ENCODE measurements around the gene TRIM2. TPM values are rescaled to one million over a fixed set of nuclear protein-coding genes. Genes with fewer than 3 reads are reported as not detected.

Gene TRIM2
- total RNA-seq, 1 experiment from 2014 or later = 18.9 TPM

DNA sequence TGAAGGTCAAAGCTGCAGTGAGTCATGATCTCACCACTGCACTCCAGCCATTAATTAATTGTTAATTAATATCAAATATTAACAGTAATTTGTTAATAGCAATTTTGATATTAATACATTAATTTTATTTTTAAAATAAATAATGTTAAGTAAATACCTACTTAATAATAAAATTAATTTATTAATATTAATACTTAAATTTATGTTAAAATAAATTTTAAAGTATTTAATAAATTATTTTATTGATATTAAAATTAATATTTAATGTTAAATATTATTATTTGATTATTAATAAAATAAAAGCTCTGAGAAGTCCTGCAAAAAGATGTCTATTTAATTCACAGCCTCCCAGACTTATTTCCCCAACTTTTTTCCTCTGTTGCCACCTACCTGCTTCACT lies 25.1 kb upstream of the TRIM2 start:
- peaks cover 11% of the 10 kb centered on the region for H3K4me1 ChIP-seq (ENCODE audit: insufficient read depth, low read length)
- H3F3A ChIP-seq (ENCODE audit: low read length, unreplicated experiment) = no peaks in the 10 kb centered on the region
- no peaks in the 10 kb centered on the region for H3K9me2 ChIP-seq (replicated peaks; ENCODE audit: low read length)
- H3K9me3 ChIP-seq (ENCODE audit: low read length) = no peaks in the 10 kb centered on the region
- no peak overlapping the region for H3K9ac ChIP-seq (ENCODE audit: low read length)
- BruUV-seq (replicated peaks) = no TSS peak
- H2AFZ ChIP-seq (ENCODE audit: low read length) = no peak overlapping the region
- TF ChIP-seq, protein P1, sequence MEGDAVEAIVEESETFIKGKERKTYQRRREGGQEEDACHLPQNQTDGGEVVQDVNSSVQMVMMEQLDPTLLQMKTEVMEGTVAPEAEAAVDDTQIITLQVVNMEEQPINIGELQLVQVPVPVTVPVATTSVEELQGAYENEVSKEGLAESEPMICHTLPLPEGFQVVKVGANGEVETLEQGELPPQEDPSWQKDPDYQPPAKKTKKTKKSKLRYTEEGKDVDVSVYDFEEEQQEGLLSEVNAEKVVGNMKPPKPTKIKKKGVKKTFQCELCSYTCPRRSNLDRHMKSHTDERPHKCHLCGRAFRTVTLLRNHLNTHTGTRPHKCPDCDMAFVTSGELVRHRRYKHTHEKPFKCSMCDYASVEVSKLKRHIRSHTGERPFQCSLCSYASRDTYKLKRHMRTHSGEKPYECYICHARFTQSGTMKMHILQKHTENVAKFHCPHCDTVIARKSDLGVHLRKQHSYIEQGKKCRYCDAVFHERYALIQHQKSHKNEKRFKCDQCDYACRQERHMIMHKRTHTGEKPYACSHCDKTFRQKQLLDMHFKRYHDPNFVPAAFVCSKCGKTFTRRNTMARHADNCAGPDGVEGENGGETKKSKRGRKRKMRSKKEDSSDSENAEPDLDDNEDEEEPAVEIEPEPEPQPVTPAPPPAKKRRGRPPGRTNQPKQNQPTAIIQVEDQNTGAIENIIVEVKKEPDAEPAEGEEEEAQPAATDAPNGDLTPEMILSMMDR (conservative IDR thresholded peaks at IDR 0.05; ENCODE audit: low read depth, low read length) = no peak
- TF ChIP-seq EZH2 (IDR thresholded peaks at IDR 0.05; ENCODE audit: low read length, unreplicated experiment) (no peak), EZH2phosphoT487 (IDR thresholded peaks at IDR 0.05; ENCODE audit: borderline replicate concordance, low read length) (no peak)
- intact Hi-C loops (cut with micrococcal nuclease) = no loop called here
- DNase-seq (no peak), ATAC-seq (no peak)
- ChIA-PET CTCF (no interaction called here), POLR2A (ENCODE audit: unreplicated experiment) (no interaction called here)
- no peaks in the 10 kb centered on the region for H4K20me1 ChIP-seq (ENCODE audit: low read length)
- H3K4me2 ChIP-seq (ENCODE audit: low read length) = no peak overlapping the region
- no peaks in the 10 kb centered on the region for H3K36me3 ChIP-seq (ENCODE audit: low read depth, low read length)
- no peaks in the 10 kb centered on the region for H3K27me3 ChIP-seq (ENCODE audit: low read length)
- H3K4me3 ChIP-seq (ENCODE audit: low read length) = no peak overlapping the region
- no peaks in the 10 kb centered on the region for H3K79me2 ChIP-seq (ENCODE audit: low read length)
- H3K27ac ChIP-seq (ENCODE audit: low read length) = no peak overlapping the region

GRCh38 chr4:153181293-153181692 lies 22.9 kb upstream of the TRIM2 start:
- H3K36me3 ChIP-seq (ENCODE audit: low read depth, low read length) = no peaks in the 10 kb centered on the region
- ATAC-seq = peak; percentile 48; the same call in 1 of the 2 replicates
- intact Hi-C loops (cut with micrococcal nuclease) = no loop called here

DNA sequence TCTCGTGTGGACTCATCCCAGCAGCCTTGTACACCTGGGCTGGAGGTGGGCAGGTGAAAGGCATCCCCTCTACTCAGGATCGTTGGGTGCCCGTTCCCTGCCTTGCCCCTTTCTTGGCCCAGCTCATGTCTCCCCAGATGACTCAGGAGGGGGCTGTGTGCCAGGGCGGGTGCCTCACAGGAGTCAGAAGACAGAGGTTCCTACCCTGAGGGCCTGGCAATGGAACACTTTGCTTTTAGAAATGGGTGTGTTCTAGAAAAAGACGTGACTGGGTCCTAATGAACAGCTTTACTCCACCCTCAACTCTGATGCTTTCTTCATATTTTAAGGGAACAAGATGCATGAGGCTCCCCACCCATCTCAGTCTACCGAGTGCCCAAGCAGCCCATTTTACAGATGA lies 22.5 kb upstream of the TRIM2 start:
- DNase-seq (peak; percentile 57), ATAC-seq (peak; percentile 15; the same call in 1 of the 2 replicates)
- Histone ChIP-seq H3K27ac (ENCODE audit: low read length) (peak overlapping the region; percentile 41; the same call in 1 of the 2 replicates), H3F3A (ENCODE audit: low read length, unreplicated experiment) (no peaks in the 10 kb centered on the region), H3K9me2 (replicated peaks; ENCODE audit: low read length) (no peaks in the 10 kb centered on the region), H3K36me3 (ENCODE audit: low read depth, low read length) (no peaks in the 10 kb centered on the region), H3K9ac (ENCODE audit: low read length) (no peak overlapping the region), H3K27me3 (ENCODE audit: low read length) (no peaks in the 10 kb centered on the region), H3K4me3 (ENCODE audit: low read length) (no peak overlapping the region), H4K20me1 (ENCODE audit: low read length) (no peaks in the 10 kb centered on the region), H3K79me2 (ENCODE audit: low read length) (no peaks in the 10 kb centered on the region), H3K9me3 (ENCODE audit: low read length) (no peaks in the 10 kb centered on the region), H3K4me2 (ENCODE audit: low read length) (no peak overlapping the region), H2AFZ (ENCODE audit: low read length) (0 out of 2 replicates have a peak overlapping the region, but pooled peaks have one; percentile 22), H3K4me1 (ENCODE audit: insufficient read depth, low read length) (peaks cover 11% of the 10 kb centered on the region)
- CTCF ChIA-PET = no interaction called here
- intact Hi-C loops (cut with micrococcal nuclease) = no loop called here
- no peak for TF ChIP-seq EZH2 (IDR thresholded peaks at IDR 0.05; ENCODE audit: low read length, unreplicated experiment)
- TF ChIP-seq, protein P1 (conservative IDR thresholded peaks at IDR 0.05; ENCODE audit: low read depth, low read length) = no peak
- no peak for TF ChIP-seq EZH2phosphoT487 (IDR thresholded peaks at IDR 0.05; ENCODE audit: borderline replicate concordance, low read length)
- BruUV-seq (replicated peaks) = no TSS peak
- POLR2A ChIA-PET (ENCODE audit: unreplicated experiment) = no interaction called here

More at GRCh38 chr4:153181293-153181692, 22.9 kb upstream of the TRIM2 start:
- no peak overlapping the region for H3K9ac ChIP-seq (ENCODE audit: low read length)
- H2AFZ ChIP-seq (ENCODE audit: low read length) = peak overlapping the region; percentile 28; the same call in 1 of the 2 replicates
- ChIA-PET POLR2A (ENCODE audit: unreplicated experiment) (no interaction called here), CTCF (no interaction called here)
- no peaks in the 10 kb centered on the region for H3K9me3 ChIP-seq (ENCODE audit: low read length)
- no peaks in the 10 kb centered on the region for H3K79me2 ChIP-seq (ENCODE audit: low read length)
- no peaks in the 10 kb centered on the region for H3K9me2 ChIP-seq (replicated peaks; ENCODE audit: low read length)
- H3K4me3 ChIP-seq (ENCODE audit: low read length) = no peak overlapping the region
- BruUV-seq (replicated peaks) = no TSS peak
- H3K27me3 ChIP-seq (ENCODE audit: low read length) = no peaks in the 10 kb centered on the region
- H3K4me2 ChIP-seq (ENCODE audit: low read length) = no peak overlapping the region
- H3K27ac ChIP-seq (ENCODE audit: low read length) = peak overlapping the region; percentile 41; the same call in 1 of the 2 replicates
- peaks cover 11% of the 10 kb centered on the region for H3K4me1 ChIP-seq (ENCODE audit: insufficient read depth, low read length)
- H3F3A ChIP-seq (ENCODE audit: low read length, unreplicated experiment) = no peaks in the 10 kb centered on the region
- TF ChIP-seq, protein P1 (conservative IDR thresholded peaks at IDR 0.05; ENCODE audit: low read depth, low read length) = no peak
- TF ChIP-seq EZH2 (IDR thresholded peaks at IDR 0.05; ENCODE audit: low read length, unreplicated experiment) (no peak), EZH2phosphoT487 (IDR thresholded peaks at IDR 0.05; ENCODE audit: borderline replicate concordance, low read length) (no peak)
- no peaks in the 10 kb centered on the region for H4K20me1 ChIP-seq (ENCODE audit: low read length)
- peak; percentile 47 for DNase-seq

Measured in PC-3 (cell line).